Measurements from ENCODE around the gene TRPV6. TPM values are rescaled to one million over a fixed set of nuclear protein-coding genes. Genes with fewer than 3 reads are reported as not detected.

Gene TRPV6
- total and polyA plus RNA-seq, 7 donors = under 0.01 TPM; not detected in 6

DNA sequence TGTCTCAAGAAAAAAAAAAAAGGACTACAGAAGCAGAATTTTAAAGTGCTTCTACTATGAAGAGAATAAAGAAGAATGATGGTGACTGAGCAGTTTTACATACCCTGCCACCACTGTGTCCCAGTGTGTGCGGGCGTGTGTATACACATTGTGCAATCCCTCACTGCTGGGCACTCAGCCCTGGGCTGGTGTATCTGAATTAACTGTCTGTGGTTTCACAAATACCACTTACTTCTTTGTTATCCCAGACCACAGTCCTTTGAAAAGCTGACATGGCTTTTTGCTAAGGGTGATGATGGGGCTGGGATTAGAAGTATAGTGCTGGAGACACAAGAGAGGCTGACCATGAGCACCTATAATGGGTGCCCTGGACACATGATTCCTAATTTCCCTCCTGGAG lies 21.1 kb upstream of the TRPV6 start:
- H3K27ac ChIP-seq = no peak overlapping the region
- DNase-seq (no peak), ATAC-seq (no peak)
- 67 to 96% (median 95%) methylated on average over 2 of the region's 2 CpGs for WGBS, 3 donors
- H3K4me3 ChIP-seq = no peak overlapping the region
- no peaks in the 10 kb centered on the region for H3K36me3 ChIP-seq (ENCODE audit: insufficient read depth in 1 of 2, low read depth in 1 of 2)
- no peaks in the 10 kb centered on the region for H3K9me3 ChIP-seq
- no peaks in the 10 kb centered on the region for H3K4me1 ChIP-seq
- peaks cover 0 to 3% (median 0%) of the 10 kb centered on the region in 3 donors for H3K27me3 ChIP-seq (ENCODE audit: insufficient read depth in 3 of 3, low read length in 2 of 3)
- TF ChIP-seq, protein P1, sequence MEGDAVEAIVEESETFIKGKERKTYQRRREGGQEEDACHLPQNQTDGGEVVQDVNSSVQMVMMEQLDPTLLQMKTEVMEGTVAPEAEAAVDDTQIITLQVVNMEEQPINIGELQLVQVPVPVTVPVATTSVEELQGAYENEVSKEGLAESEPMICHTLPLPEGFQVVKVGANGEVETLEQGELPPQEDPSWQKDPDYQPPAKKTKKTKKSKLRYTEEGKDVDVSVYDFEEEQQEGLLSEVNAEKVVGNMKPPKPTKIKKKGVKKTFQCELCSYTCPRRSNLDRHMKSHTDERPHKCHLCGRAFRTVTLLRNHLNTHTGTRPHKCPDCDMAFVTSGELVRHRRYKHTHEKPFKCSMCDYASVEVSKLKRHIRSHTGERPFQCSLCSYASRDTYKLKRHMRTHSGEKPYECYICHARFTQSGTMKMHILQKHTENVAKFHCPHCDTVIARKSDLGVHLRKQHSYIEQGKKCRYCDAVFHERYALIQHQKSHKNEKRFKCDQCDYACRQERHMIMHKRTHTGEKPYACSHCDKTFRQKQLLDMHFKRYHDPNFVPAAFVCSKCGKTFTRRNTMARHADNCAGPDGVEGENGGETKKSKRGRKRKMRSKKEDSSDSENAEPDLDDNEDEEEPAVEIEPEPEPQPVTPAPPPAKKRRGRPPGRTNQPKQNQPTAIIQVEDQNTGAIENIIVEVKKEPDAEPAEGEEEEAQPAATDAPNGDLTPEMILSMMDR (IDR thresholded peaks at IDR 0.05) = no peak
- intact Hi-C loops (cut with DNase I) = no loop called here

DNA sequence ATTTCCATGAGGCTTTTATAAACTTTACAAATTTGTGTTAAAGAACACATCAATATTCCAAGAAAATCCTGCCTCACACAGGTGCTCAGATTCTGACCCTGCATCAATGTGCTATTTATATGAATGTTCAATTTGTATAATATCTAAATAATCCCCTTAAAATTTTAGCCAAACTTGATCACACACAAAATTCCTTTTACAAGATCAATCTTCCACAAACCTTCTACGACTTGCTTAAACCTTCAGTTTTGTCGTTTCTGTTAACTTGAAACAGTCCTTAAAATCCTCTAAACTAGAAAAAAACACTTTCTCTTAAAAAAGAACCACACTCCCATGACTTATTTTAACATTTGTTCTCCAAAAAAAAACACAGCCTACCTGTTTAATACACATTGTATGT lies 20.2 kb upstream of the TRPV6 start:
- WGBS, 3 donors = 72 to 79% (median 75%) methylated on average over 2 of the region's 2 CpGs
- H3K27me3 ChIP-seq (ENCODE audit: insufficient read depth in 3 of 3, low read length in 2 of 3) = peaks cover 0 to 3% (median 0%) of the 10 kb centered on the region in 3 donors
- H3K36me3 ChIP-seq (ENCODE audit: insufficient read depth in 1 of 2, low read depth in 1 of 2) = no peaks in the 10 kb centered on the region
- intact Hi-C loops (cut with DNase I) = no loop called here
- no peaks in the 10 kb centered on the region for H3K4me1 ChIP-seq
- no peak for ATAC-seq
- TF ChIP-seq, protein P1 (IDR thresholded peaks at IDR 0.05) = no peak
- DNase-seq = no peak
- no peaks in the 10 kb centered on the region for H3K9me3 ChIP-seq
- H3K27ac ChIP-seq = no peak overlapping the region
- H3K4me3 ChIP-seq = no peak overlapping the region

DNA sequence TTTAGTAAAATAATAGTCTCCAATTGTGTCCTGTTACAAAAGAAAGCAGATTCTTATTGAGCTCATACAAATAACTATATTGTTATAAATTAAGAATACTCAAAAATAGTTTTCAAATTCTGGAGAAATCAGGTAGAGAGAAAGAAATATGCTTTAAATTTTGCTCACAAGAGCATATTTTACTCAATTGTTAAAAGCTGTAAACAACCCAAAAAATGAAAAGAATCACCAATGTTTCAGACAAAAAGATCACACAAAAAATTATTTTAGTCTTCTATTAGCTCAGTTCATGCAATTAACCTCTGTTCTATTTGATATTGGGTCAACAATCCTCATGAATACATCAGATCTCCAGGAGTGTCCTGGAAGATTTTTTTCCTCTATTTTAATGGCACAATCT lies 18.6 kb upstream of the TRPV6 start:
- intact Hi-C loops (cut with DNase I) = no loop called here
- ATAC-seq = no peak
- DNase-seq = no peak
- Histone ChIP-seq H3K36me3 (ENCODE audit: insufficient read depth in 1 of 2, low read depth in 1 of 2) (no peaks in the 10 kb centered on the region), H3K4me1 (no peaks in the 10 kb centered on the region), H3K4me3 (no peak overlapping the region), H3K27me3 (ENCODE audit: insufficient read depth in 3 of 3, low read length in 2 of 3) (peaks cover 0 to 3% (median 0%) of the 10 kb centered on the region in 3 donors), H3K9me3 (no peaks in the 10 kb centered on the region), H3K27ac (no peak overlapping the region)
- TF ChIP-seq, protein P1 (IDR thresholded peaks at IDR 0.05) = no peak

DNA sequence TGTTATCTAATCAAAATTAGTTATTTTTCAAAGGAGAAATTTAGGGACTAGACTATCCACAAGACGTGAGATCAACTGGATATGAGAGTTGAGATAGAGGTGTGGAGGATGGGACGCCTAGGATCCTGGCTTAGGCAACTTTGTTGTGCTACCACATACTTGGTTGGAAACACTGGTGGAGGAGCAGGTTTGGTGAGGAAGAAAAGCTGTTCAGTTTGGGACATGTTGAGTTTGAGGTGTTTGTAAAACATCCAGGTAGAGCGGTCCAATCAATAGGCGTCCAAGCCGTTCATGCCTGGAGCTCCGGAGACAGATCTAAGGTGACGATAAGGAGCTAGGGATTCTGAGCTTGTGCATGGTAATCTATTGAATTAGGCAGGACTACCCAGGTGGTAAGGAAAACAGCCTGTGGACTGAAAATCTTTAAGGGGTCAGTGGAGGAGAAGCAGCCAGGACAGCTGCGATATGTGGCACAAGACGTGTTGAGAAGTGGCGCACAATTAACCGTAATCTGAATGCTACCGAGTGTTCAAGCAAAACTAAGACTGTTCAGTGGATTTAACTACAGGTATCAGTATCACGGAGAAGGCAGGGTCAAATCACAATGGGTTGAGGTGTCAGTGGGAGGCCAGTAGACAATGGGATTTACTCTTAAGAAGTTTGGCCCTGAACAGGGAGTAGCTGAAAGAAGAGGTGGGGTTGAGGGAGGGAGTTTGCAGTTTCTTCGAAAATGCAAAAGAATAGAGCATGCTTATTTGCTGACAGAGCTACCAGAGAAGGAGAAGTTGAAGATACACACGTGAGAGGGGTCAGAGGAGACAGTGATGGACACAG lies 16.1 kb upstream of the TRPV6 start:
- H3K9me3 ChIP-seq = no peaks in the 10 kb centered on the region
- TF ChIP-seq, protein P1 (IDR thresholded peaks at IDR 0.05) = no peak
- WGBS, 3 donors = 80% methylated on average over 15 of the region's 15 CpGs
- peaks cover 0 to 9% (median 1%) of the 10 kb centered on the region in 3 donors for H3K27me3 ChIP-seq (ENCODE audit: insufficient read depth in 3 of 3, low read length in 2 of 3)
- no peak for ATAC-seq
- H3K36me3 ChIP-seq (ENCODE audit: insufficient read depth in 1 of 2, low read depth in 1 of 2) = no peaks in the 10 kb centered on the region
- DNase-seq = no peak
- intact Hi-C loops (cut with DNase I) = no loop called here
- H3K4me1 ChIP-seq = no peaks in the 10 kb centered on the region
- no peak overlapping the region for H3K27ac ChIP-seq
- H3K4me3 ChIP-seq = no peak overlapping the region

DNA sequence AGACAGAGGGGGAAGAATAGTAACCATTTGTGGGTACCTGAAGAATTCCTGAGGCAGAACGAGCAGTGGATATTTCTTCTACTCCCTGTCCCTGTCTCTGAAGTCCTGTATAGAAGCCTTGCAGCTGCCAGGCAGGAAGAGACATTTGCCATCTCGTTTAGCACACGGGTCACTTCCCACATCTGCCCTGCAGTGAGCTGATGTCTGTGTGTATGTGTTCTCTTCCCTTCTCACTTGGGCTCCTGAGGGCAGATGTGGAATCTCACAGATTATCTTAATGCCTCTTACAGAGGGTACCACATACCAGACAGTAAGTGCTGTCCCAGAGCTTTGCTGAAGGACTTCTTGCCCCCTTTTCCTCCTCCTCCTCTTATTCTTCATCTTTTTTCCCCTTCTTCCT lies 14.1 kb upstream of the TRPV6 start:
- intact Hi-C loops (cut with DNase I) = no loop called here
- DNase-seq (no peak), ATAC-seq (no peak)
- H3K4me1 ChIP-seq = no peaks in the 10 kb centered on the region
- H3K9me3 ChIP-seq = no peaks in the 10 kb centered on the region
- 18 to 28% (median 25%) methylated on average over 3 of the region's 3 CpGs for WGBS, 3 donors
- H3K27me3 ChIP-seq (ENCODE audit: insufficient read depth in 3 of 3, low read length in 2 of 3) = peaks cover 0 to 9% (median 1%) of the 10 kb centered on the region in 3 donors
- no peak overlapping the region for H3K4me3 ChIP-seq
- no peaks in the 10 kb centered on the region for H3K36me3 ChIP-seq (ENCODE audit: insufficient read depth in 1 of 2, low read depth in 1 of 2)
- TF ChIP-seq, protein P1 (IDR thresholded peaks at IDR 0.05) = no peak
- no peak overlapping the region for H3K27ac ChIP-seq

All from psoas muscle (tissue), 8 donors.